GM18517 (cell line): ENCODE measurements around the gene OBI1.

Experiments
- ATAC-seq: cut with Tn5 transposase; IDR thresholded peaks from one replicate; pipeline ENCODE4 v1.9.1; 2021; ENCODE audit warnings: mild to moderate bottlenecking, moderate library complexity; ENCODE audit not compliant: unreplicated experiment

The OBI1 gene

DNA sequence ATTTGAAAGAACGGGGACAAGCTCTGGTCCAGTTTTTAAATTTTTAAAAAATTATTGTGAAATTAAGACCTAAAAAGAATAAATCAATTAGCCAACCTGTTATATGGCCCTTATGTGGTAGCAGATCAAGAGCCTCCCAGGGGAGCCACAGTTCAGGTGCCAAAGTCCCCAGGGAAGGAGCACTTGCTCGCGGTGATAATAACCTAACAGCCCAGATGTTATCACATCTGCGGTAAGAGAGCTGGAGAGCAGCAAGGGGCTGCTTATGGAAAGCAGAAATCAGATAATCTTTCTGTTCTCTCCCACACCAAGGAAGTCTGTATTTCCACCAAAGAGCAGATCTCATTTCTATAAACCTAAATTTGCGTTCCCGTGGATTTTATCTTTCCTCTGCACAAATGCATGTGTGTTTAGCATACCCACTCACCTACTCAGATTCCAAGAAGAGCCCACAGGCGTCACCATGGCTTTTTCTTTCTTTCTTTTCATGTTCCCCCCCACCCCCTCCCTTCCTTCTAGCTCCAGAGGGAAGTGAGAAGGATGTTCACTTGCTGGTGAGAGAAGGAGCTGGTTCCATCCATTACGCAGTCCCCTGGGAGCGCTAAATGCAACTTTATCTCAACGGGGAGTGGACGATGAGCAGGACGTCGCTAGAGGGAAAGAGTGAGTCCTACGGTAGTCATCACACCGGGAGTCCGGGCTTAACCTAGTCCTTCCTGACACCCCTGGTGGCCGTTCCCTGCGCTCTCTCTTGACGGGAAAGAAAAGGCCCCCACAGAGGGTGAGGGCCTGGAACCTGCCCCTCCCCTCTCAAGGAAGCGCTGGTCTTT is 54.0 kb downstream of the OBI1 start:
- no peak for ATAC-seq

DNA sequence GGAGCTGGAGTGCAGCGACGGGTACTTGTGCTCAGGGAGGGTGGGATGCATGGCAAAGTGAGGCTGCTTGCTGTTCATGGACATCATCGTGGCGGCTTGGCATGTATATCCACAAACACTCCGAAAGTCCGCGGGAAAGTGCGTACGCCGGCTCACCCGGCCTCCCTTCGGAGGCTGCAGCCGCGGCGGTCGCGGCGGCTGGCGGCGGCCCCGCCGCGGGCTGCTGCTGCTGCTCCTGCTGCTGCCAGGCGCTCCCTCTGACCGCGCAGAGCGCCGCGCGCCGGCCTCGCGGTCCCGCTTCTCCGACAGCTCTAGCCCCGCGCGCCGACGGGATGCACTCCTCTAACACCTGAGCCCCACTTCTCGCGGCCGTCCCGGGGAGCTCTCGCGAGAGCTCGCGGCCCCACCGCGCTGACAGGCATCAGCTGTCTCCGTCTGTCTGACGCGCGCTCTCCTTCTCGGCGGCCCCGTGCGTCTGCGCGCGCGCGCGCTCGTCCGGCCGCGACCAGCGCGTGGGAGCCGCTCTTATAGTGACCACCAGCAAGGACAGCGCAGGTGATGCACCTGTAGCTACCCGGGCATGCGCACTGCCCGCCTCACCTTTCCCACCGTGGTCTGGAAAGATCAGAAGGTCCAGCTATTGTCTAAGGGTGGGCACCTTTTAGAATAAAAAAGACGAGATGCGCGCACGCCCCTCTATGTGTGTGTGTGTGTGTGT is 55.6 kb downstream of the OBI1 start, which contains the start of gene POU4F1:
POU4F1 (minus strand) TSS at position 313 of the 718 bp plus-strand sequence; CDS start at position 87, 226 bp downstream.
- ATAC-seq, result peak; percentile 57

- peak; percentile 27 for ATAC-seq
These were observed 56.3 kb downstream of the OBI1 start for GRCh38 chr13:78602561-78603239.

DNA sequence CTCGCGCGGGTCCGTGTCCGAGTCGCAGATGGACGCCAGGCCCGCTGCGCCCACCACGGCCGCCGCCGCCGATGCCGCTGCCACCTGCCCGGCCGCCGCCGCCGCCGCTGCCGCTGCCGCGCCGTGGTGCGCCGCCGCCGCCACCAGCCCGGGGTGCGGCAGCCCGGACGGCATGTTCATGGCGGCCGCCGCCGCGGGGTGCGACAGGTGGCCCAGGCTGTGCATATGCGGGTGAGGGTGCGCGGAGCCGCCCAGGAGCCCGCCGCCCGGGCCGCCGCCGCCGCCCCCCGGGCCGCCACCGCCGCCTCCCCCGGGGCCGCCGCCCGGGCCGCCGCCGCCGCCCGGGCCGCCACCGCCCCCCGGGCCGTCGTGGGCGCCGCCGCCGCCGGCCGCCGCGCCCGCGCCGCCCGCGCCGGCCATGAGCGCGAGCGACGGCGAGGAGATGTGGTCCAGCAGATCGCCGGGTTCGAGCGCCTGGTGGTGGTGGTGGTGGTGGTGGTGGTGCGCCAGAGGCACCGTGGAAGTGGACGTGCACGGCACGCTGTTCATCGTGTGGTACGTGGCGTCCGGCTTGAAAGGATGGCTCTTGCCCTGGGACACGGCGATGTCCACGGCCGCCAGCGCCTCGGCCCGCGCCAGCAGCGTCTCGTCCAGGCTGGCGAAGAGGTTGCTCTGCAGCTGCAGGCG is 56.9 kb downstream of the OBI1 start:
- ATAC-seq, result no peak

DNA sequence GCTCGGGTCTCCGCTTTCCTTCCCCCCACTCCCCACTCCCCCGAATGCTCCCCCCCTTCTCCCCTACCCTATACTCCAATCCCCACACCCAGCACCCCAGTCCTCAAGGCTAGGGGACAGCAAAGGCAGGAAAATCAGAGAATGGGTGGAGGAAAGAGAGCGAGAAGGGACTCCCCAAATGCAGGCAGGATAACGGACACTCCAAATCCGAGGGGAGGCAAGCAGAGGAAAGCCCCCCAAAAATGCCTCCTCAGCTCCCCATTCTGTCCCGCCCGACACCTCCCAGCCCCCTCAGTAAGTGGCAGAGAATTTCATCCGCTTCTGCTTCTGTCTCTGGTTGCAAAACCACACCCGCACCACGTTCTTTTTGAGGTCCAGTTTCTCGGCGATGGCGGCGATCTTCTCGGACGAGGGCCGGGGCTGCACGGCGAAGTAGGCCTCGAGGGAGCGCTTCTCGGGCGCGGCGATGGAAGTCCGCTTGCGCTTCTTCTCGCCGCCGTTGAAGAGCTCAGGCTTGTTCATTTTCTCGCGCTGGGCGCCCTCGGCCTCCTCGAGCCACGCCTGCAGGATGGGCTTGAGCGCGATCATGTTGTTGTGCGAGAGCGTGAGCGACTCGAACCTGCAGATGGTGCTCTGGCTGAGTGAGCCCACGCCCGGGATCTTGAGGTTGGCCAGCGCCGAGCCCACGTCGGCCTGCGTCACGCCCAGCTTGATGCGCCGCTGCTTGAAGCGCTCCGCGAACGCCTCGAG is 57.7 kb downstream of the OBI1 start:
- ATAC-seq, result no peak

DNA sequence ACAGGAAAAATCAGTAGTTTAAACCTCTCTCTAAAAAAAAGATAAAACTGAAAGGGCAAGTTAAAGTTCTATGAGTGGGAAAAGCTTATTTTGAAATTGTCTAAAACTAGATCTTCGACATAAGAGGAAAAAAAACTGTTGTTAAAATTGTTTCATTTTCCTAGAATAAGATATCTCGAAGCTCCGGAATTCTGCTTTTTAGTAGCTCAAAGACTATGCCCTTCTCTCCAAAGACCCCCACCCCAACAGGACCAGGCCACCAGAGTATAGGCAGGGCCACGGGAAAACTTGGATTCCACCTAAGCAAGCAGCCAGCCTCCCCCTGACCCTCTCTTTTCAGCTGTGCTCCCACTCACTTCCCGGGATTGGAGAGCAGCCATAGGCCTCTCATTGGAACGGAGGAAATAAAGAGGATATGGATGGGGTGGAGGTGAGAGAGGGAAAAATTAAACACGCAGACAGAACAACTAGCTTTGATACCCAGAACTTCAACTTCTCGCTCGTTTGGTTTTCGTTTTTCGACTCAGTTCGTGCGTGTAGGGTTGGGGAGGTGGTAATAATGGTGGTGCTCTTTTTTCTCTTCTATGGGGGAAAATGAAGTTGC is 58.6 kb downstream of the OBI1 start:
- no peak for ATAC-seq

GRCh38 chr13:78599645-78600279 is 59.2 kb downstream of the OBI1 start:
- no peak for ATAC-seq

DNA sequence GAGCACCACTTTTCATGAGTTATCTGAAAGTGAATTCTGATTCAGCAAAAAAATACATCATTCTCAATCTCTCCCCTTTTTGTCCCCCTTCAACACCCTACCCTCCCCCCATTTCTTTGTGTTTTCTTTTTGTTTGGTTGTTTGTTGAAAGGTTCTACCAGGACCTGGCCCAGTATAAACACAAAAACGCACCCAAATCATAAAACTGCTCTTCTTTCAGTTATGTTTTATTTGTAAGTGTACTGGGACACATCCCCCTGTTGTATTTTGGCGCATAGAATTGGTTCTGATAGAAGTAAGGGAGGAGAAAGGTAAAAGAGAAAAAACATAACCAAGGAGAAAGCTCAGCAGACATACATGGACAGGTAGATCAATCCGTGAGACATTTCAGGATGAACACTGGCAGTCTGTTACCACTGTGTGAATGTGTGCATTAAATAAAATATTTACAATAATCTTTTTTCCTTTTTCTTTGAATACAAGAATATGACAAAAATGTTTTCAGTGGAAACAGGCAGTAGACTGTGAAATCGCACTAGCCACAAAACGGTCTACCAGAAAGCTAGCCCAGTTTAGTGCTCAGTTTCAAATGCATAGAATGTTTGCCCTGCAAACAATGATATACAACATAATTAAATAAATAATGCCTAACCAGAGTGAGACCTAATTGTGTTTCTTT is 59.9 kb downstream of the OBI1 start:
- no peak for ATAC-seq

- no peak for ATAC-seq
These were observed 60.7 kb downstream of the OBI1 start for GRCh38 chr13:78598116-78598781.

DNA sequence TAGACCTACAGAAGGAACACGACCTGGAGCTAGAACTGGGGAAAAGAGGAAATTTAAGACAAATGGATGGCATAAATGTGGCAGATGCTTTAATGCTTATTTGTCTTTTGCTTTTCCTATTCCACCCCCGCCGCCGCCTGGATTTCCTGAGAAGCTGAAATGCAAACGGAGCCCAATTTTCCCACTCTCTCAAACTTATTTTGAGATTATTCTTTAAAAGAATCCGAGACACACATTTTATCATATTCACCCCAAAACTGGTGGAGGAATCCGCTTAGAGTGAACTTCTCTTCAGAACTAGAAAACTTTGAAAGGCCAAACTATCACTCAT is 61.4 kb downstream of the OBI1 start:
- no peak for ATAC-seq

DNA sequence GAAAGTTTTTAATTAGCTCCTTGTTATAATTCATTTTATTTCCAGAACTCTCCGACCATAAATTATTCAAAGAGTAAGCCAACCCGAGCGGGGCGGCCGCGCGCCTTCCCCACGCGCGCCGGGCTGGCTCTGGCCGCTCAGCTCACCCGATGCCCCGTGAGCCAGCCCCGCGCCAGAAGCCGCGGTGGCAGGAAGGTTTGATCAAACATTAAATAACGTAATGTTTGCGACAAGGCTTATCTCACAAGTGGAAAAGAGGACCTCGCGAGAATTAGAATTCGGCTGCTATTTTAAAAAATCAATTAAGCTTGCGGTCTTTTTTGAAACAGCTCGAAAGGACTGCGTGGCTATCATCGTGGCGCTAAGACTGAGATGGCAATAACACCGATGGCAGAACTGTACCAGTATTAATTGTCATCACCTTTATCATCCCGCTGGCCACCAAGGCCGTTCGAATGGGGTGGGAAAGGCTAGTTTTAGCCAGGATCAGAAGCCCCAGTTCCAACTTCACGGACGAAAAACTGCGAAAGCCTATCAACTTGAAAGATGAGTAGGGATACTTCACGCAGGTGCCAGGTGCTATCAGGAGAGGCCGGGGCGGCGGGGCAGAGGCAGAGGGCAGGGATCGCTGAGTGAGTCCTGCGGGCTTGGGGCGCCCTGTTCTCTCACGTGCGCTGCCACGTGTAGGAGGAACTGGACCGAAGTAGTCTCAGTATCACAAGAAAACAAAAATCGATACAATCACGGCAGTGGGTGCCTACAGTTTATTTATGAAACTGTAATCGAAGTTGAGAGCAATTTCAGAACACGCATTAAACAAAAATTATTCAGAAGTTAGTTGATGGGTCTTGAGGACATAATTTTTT is 62.0 kb downstream of the OBI1 start:
- no peak for ATAC-seq

- ATAC-seq, result no peak
These were observed 62.6 kb downstream of the OBI1 start for GRCh38 chr13:78596399-78596735.

- no peak for ATAC-seq
These were observed 63.2 kb downstream of the OBI1 start for GRCh38 chr13:78595495-78596398.

- ATAC-seq, result no peak
These were observed 64.4 kb downstream of the OBI1 start for GRCh38 chr13:78594456-78594975.

- no peak for ATAC-seq
These were observed 65.1 kb downstream of the OBI1 start for GRCh38 chr13:78593652-78594455.

GRCh38 chr13:78593129-78593528 is 65.8 kb downstream of the OBI1 start:
- no peak for ATAC-seq
